ENCODE measurements around the gene CD19. TPM values are rescaled to one million over a fixed set of nuclear protein-coding genes. Genes with fewer than 3 reads are reported as not detected.
A peak's percentile ranks its signal among the peaks of the same experiment; 100 is the strongest.

Gene CD19
- total RNA-seq (2014; rRNA removed; shearing (Covaris generic)) (139 and 141 TPM in 2 replicates), total RNA-seq (2022) (131 and 134 TPM in 2 replicates), Bru-seq, nascent RNA (percentile 83 among the genes with signal in this experiment), BruChase-seq, experiment 1, labeled RNA remaining after a 6-hour chase (percentile 94 among the genes with signal in this experiment), BruChase-seq, experiment 2, labeled RNA remaining after a 2-hour chase (percentile 91 among the genes with signal in this experiment)
- long read RNA-seq, transcript CD19-201 (15 exons, 1,932 nt): major isoform, 76 of 320 reads
- long read RNA-seq, transcript CD19-202 (15 exons, 1,957 nt): minor isoform, 9 of 320 reads
- long read RNA-seq, partial matches to known transcripts: 119 of 320 reads
- long read RNA-seq, other reads (novel, unspliced or antisense): 116 of 320 reads

- Histone ChIP-seq H3K4me3 (ENCODE audit: low read depth, low read length, poor library complexity, severe bottlenecking) (peak within 1 kb of the TSS; percentile 78), H3K4me1 (ENCODE audit: insufficient read depth, low read length, poor library complexity, severe bottlenecking) (peaks cover 83% of the 10 kb centered on the region), H3K36me3 (ENCODE audit: insufficient read depth, low read length) (peaks cover 32% of the 10 kb centered on the region), H3K27ac (ENCODE audit: low read depth, low read length, poor library complexity, severe bottlenecking) (peak within 1 kb of the TSS; percentile 99), H3K9me2 (ENCODE audit: insufficient read depth, low read length) (no peaks in the 10 kb centered on the region), H3K4me2 (ENCODE audit: low read length) (peak within 1 kb of the TSS; percentile 86), H4K20me1 (ENCODE audit: insufficient read depth, low read length) (no peaks in the 10 kb centered on the region), H3K9me3 (ENCODE audit: low read length) (no peaks in the 10 kb centered on the region), H2AFZ (ENCODE audit: low read length) (peak within 1 kb of the TSS; percentile 0; the same call in 1 of the 2 replicates), H3K79me2 (ENCODE audit: insufficient read depth, low read depth, low read length) (peaks cover 23% of the 10 kb centered on the region; the same call in 1 of the 2 replicates)
- POLR2A ChIA-PET: interaction anchor here (0.7 to 2.9 kb wide), 5 partner anchors 9 to 357 kb away, joined by 3 to 37 read pairs (median 8); no protein-coding TSS in a partner anchor
- peak; percentile 69 for DNase-seq (ENCODE audit: low spot score)
- intact Hi-C loops (cut with micrococcal nuclease; ENCODE audit: unreplicated experiment): loop anchor here (1.0 kb wide), 1 partner anchor 8 kb away; no protein-coding TSS in a partner anchor
- no TSS peak for BruUV-seq (replicated peaks)
- CTCF ChIA-PET (ENCODE audit: unreplicated experiment): interaction anchor here (0.6 kb wide), 1 partner anchor 9 kb away, joined by 4 read pairs; no protein-coding TSS in a partner anchor
- TF ChIP-seq EZH2phosphoT487 (IDR thresholded peaks at IDR 0.05; ENCODE audit: borderline replicate concordance, low read depth, low read length): no peak
- TF ChIP-seq, protein P1, sequence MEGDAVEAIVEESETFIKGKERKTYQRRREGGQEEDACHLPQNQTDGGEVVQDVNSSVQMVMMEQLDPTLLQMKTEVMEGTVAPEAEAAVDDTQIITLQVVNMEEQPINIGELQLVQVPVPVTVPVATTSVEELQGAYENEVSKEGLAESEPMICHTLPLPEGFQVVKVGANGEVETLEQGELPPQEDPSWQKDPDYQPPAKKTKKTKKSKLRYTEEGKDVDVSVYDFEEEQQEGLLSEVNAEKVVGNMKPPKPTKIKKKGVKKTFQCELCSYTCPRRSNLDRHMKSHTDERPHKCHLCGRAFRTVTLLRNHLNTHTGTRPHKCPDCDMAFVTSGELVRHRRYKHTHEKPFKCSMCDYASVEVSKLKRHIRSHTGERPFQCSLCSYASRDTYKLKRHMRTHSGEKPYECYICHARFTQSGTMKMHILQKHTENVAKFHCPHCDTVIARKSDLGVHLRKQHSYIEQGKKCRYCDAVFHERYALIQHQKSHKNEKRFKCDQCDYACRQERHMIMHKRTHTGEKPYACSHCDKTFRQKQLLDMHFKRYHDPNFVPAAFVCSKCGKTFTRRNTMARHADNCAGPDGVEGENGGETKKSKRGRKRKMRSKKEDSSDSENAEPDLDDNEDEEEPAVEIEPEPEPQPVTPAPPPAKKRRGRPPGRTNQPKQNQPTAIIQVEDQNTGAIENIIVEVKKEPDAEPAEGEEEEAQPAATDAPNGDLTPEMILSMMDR (conservative IDR thresholded peaks at IDR 0.05; ENCODE audit: low read length): no peak; the same call in 1 of the 2 replicates
Measured at GRCh38 chr16:28931801-28932225, at the start of gene CD19. Gene CD19 (plus strand): TSS chr16:28931971. CDS start chr16:28932001, 30 bp downstream.

DNA sequence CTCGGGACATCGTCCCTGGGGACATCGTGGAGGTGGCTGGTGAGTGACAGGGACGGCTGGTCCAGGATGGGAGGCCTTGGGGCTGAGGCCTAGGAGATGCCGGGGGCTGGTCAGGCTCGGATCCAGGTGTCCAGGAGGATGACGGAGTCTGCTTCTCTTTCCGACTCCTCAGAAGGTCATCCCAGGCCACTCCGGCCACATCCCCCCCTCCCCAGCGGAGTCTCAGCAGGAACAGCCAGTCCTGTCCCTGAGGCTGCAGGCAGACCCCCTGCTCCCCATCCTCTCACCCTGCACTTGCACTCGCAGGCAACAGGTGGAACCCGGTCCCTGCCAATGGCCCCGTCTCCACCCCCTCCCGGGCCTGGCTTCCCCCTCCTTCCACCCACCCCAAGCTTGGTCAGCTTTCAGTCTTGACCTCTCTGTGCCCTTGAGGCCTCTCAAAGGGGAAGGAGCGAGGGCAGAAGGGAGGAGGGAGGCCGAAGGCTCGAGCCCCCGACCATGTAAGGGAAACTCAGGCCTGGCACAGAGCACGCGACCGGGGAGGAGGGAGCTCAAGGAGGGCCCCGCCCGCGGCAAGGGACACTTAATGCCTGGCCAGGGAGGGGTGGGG, 49.1 kb upstream of the CD19 start:
- CTCF ChIA-PET (ENCODE audit: unreplicated experiment): no interaction called here
- Histone ChIP-seq H4K20me1 (ENCODE audit: insufficient read depth, low read length) (no peaks in the 10 kb centered on the region), H3K4me2 (ENCODE audit: low read length) (no peak overlapping the region), H3K27ac (ENCODE audit: low read depth, low read length, poor library complexity, severe bottlenecking) (no peak overlapping the region), H3K4me3 (ENCODE audit: low read depth, low read length, poor library complexity, severe bottlenecking) (no peak overlapping the region), H3K79me2 (ENCODE audit: insufficient read depth, low read depth, low read length) (peaks cover 6% of the 10 kb centered on the region; the same call in 1 of the 2 replicates), H3K36me3 (ENCODE audit: insufficient read depth, low read length) (no peaks in the 10 kb centered on the region), H2AFZ (ENCODE audit: low read length) (no peak overlapping the region), H3K4me1 (ENCODE audit: insufficient read depth, low read length, poor library complexity, severe bottlenecking) (peaks cover 18% of the 10 kb centered on the region), H3K9me3 (ENCODE audit: low read length) (no peaks in the 10 kb centered on the region), H3K9me2 (ENCODE audit: insufficient read depth, low read length) (no peaks in the 10 kb centered on the region)
- DNase-seq (ENCODE audit: low spot score): no peak
- POLR2A ChIA-PET: no interaction called here
- no TSS peak for BruUV-seq (replicated peaks)
- TF ChIP-seq EZH2phosphoT487 (IDR thresholded peaks at IDR 0.05; ENCODE audit: borderline replicate concordance, low read depth, low read length): no peak
- TF ChIP-seq, protein P1 (conservative IDR thresholded peaks at IDR 0.05; ENCODE audit: low read length): no peak
- intact Hi-C loops (cut with micrococcal nuclease; ENCODE audit: unreplicated experiment): no loop called here
